AG09319 (cell line): ENCODE measurements around the gene POU3F2.

Source experiments
- DNase-seq: peaks from one replicate; pipeline ENCODE4 v3.0.0-alpha.2; 2010; ENCODE audit warnings: low read depth; ENCODE audit errors: extremely low read depth
- CTCF ChIP-seq: IDR thresholded peaks from 2 replicates; pipeline ENCODE4 v1.5.1; 2011; ENCODE audit warnings: low read depth, mild to moderate bottlenecking, inconsistent platforms, low read length, moderate library complexity

POU3F2 gene

DNA sequence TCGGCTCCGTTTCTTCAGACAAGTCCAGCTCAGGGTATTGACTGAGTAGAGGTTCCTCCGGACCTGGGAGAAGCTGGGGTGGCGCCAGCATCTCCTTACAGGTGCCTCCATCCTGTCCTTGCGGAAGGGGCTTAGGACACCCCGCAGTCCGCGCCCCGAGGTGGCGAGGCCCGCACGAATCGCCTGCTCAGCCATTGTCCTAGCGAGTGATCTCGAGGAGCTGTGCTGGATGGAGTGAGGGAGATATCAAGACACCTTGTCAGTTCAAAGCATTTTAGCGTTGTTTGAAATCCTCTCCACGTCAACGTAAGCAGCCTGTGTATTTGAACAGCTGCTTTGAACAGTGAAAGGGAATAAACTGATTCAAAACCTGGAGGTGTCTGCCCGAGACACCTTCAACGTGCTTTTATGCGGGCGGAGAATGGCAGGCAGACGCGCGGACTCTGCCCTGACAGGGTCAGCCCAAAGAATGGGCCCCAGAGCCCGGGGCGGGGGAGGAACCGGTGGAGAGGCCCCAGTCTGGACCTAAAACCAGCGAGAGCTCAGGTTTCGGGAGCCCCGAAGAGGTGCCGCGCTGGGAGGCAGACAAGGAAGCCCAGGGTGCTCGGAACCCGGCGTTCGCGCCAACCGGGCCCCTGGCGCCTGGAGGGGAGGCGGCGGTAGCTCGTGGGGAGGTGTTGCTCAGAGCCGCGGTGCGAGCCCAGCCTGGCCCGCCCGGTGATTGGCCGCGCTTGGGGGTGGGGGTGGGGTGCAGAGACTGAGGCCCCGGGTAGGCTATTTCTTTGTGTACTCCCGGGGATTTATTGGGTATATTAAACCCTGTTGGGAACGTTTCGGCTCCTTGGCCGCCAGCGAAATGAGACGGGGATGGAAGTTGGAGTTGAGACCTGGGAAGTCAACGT is 3.1 kb upstream of the POU3F2 start:
- no peak for DNase-seq
- TF ChIP-seq CTCF, result no peak

- TF ChIP-seq CTCF, result no peak
- no peak for DNase-seq
Observed at GRCh38 chr6:98831959-98832283, 2.5 kb upstream of the POU3F2 start.

DNA sequence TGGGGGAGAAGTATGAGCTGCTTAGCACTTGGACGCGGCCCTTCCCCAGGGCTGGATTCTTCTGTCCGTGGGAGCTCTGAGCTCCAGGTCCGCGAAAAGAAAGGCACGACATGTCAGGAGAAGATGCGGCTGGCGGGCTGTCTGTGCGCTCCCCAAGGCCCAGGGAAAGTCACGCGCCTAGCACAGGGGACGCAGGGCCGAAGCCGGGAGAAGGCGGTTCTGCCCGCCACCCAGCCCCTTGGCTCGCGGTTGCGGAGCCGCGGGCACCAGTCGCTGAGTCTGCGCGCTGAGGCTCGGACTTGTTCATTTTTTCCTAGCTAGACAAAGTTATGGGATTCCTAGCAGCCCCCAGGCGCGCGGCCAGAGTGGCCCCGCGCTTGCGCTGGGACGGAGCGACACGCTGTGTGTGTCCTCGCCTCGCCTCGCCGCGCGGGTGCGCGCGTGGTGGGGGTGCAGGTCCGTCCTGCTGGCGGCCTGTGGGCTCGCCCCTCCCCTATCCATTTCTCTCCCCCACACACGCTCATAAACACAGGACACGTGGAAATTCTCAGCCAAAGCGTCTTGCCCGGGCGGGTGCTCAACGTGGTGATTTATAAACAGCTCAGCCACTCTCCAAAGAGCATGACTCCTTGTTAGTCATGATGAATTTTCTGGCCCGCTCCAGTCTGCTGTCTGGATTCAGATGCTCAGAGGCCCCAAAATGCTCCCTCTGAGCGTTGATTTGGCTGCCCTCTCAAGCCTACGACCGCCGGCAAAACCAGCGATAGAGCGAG is 1.9 kb upstream of the POU3F2 start:
- DNase-seq, result no peak

DNA sequence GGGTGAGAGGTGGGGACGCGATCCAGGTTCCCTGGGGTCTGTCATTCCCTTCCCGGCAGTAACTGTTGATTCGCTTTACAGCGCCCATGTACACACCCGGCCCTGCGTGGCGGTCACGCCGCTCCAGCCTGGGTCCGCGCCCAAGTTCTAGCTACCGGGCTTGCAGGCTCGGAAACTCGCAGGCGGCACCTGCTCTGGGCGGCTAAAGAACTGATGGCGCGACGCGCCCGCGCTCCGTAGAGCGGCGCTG is 1.4 kb upstream of the POU3F2 start:
- TF ChIP-seq CTCF, result no peak; the same call in 1 of the 2 replicates

More for the DNA sequence above, 1.9 kb upstream of the POU3F2 start:
- no peak for TF ChIP-seq CTCF

GRCh38 chr6:98833307-98834059 is 891 bp upstream of the POU3F2 start:
- DNase-seq, result no peak
- TF ChIP-seq CTCF, result no peak

More for the DNA sequence above, 1.4 kb upstream of the POU3F2 start:
- no peak for DNase-seq

DNA sequence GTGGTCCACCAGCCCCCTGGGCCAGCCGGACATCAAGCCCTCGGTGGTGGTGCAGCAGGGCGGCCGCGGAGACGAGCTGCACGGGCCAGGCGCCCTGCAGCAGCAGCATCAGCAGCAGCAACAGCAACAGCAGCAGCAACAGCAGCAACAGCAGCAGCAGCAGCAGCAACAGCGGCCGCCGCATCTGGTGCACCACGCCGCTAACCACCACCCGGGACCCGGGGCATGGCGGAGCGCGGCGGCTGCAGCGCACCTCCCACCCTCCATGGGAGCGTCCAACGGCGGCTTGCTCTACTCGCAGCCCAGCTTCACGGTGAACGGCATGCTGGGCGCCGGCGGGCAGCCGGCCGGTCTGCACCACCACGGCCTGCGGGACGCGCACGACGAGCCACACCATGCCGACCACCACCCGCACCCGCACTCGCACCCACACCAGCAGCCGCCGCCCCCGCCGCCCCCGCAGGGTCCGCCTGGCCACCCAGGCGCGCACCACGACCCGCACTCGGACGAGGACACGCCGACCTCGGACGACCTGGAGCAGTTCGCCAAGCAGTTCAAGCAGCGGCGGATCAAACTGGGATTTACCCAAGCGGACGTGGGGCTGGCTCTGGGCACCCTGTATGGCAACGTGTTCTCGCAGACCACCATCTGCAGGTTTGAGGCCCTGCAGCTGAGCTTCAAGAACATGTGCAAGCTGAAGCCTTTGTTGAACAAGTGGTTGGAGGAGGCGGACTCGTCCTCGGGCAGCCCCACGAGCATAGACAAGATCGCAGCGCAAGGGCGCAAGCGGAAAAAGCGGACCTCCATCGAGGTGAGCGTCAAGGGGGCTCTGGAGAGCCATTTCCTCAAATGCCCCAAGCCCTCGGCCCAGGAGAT is 1.0 kb downstream of the POU3F2 start:
- DNase-seq, result no peak
- TF ChIP-seq CTCF, result no peak
